Cardiac muscle cell (in vitro differentiated cells and primary cell): Measurements from ENCODE around the gene NXF1. TPM values are rescaled to one million over a fixed set of nuclear protein-coding genes. Genes with fewer than 3 reads are reported as not detected.
A peak's percentile ranks its signal among the peaks of the same experiment; 100 is the strongest.

Source experiments
- DNase-seq, 2 donors: peaks; one replicate each; pipeline versions ENCODE4 v3.0.0 to v3.0.0-alpha.2; 2010 to 2017; ENCODE audit warnings: low read depth in 1 of 2, low spot score in 1 of 2
- H3K27ac ChIP-seq: fragments of 200-600 bp; sonication (generic); 2 replicates; pipeline ENCODE4 v1.5.1; 2016
- H3K27me3 ChIP-seq: fragments of 200-600 bp; sonication (generic); 2 replicates; pipeline ENCODE4 v1.6.0; 2016; ENCODE audit warnings: control low read depth
- H3K36me3 ChIP-seq: fragments of 200-600 bp; sonication (generic); 2 replicates; pipeline ENCODE4 v1.5.1; 2016; ENCODE audit warnings: control low read depth
- H3K4me1 ChIP-seq: fragments of 200-600 bp; sonication (generic); 2 replicates; pipeline ENCODE4 v1.8.1; 2017; ENCODE audit warnings: low read depth, mild to moderate bottlenecking, mixed run types
- H3K4me3 ChIP-seq: fragments of 200-600 bp; sonication (generic); 2 replicates; pipeline ENCODE4 v1.5.1; 2016; ENCODE audit warnings: mild to moderate bottlenecking
- H3K9me3 ChIP-seq: fragments of 200-600 bp; sonication (generic); 2 replicates; pipeline ENCODE4 v1.5.1; 2017; ENCODE audit warnings: low read depth, mild to moderate bottlenecking, control low read depth
- polyA plus RNA-seq: library from polyadenylated mRNA; unstranded; fragments of >200 nt; fragmentation: Nextera tagmentation; extraction: Ambion mirVana; gene quantifications from 2 replicates; pipeline ENCODE4 v1.2.1, GENCODE V29; 2016
- total RNA-seq: library from RNA; depleted of rRNA; stranded (reverse); fragments of >200 nt; gene quantifications from 2 replicates; pipeline ENCODE4 v1.2.3, GENCODE V29; 2016
- TF ChIP-seq, protein P1 (sequence below): IDR thresholded peaks from 2 replicates; pipeline ENCODE4 v1.5.1; 2012; ENCODE audit warnings: low read depth, mild to moderate bottlenecking, low read length

The NXF1 gene
- total and polyA plus RNA-seq, 2 experiments from 2014 or later: 60.7 to 127 TPM

DNA sequence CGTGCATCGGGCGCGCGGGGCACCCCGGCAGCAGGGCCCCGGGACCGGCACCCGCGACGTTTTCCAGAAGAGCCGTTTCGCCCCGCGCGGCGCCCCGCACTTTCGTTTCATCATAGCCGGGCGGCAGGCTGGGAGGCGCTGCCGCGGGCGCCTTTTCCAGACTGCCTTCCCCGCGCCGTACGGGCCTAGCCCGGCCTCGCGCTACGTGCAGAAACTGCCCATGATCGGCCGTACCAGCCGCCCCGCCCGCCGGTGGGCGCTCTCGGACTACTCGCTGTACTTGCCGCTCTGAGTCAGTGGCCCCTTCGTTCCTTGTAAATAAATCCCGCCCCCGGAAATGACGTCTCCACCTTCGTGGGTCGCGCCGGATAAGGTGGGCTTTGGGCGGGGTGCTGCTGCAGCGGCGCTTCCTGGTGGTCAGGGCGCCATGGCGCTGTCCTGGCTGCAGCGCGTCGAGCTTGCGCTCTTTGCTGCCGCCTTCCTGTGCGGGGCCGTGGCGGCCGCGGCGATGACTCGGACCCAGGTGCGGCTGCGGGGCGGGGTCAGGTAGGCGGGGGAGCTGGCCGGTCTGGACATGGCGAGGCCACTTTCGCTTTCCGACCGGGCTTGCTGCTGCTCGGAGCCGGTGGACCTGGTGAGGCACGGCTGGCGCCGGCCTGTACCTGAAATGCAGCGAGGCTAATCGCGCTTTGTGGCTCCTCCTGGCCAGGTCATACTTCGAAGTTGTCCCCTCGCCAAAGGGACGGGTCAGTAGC is 18.1 kb downstream of the NXF1 start, which contains the start of gene TMEM179B:
TMEM179B (plus strand) TSS at position 398 of the 755 bp plus-strand sequence; CDS start at position 428, 30 bp downstream.
- Histone ChIP-seq H3K27me3 (no peaks in the 10 kb centered on the region), H3K27ac (peak within 1 kb of the TSS; percentile 82), H3K36me3 (peaks cover 10% of the 10 kb centered on the region), H3K9me3 (no peaks in the 10 kb centered on the region), H3K4me1 (peaks cover 10% of the 10 kb centered on the region), H3K4me3 (peak within 1 kb of the TSS; percentile 51)
- DNase-seq: peak; percentile 98 to 100
- TF ChIP-seq, protein P1, sequence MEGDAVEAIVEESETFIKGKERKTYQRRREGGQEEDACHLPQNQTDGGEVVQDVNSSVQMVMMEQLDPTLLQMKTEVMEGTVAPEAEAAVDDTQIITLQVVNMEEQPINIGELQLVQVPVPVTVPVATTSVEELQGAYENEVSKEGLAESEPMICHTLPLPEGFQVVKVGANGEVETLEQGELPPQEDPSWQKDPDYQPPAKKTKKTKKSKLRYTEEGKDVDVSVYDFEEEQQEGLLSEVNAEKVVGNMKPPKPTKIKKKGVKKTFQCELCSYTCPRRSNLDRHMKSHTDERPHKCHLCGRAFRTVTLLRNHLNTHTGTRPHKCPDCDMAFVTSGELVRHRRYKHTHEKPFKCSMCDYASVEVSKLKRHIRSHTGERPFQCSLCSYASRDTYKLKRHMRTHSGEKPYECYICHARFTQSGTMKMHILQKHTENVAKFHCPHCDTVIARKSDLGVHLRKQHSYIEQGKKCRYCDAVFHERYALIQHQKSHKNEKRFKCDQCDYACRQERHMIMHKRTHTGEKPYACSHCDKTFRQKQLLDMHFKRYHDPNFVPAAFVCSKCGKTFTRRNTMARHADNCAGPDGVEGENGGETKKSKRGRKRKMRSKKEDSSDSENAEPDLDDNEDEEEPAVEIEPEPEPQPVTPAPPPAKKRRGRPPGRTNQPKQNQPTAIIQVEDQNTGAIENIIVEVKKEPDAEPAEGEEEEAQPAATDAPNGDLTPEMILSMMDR: peak; percentile 67

DNA sequence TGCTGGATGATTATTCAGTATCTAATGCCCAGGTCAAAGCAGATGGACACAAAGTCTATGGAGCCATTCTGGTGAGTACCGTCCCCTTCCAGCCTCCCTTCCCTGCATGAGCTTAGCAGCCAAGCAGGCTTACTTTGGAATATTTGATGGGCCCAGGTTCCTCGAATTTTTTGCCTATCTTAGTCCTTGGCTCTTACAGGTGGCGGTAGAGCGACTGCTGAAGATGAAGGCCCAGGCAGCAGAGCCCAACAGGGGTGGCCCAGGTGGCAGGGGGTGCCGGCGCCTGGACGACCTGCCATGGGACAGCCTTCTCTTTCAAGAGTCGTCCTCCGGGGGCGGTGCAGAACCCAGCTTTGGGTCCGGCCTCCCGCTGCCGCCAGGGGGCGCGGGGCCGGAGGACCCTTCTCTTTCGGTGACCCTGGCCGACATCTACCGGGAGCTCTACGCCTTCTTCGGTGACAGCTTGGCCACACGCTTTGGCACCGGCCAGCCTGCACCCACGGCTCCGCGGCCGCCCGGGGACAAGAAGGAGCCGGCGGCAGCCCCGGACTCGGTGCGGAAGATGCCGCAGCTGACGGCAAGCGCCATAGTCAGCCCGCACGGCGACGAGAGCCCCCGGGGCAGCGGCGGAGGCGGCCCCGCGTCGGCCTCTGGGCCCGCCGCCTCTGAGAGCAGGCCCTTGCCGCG is 18.8 kb downstream of the NXF1 start:
- no peaks in the 10 kb centered on the region for H3K9me3 ChIP-seq
- no peaks in the 10 kb centered on the region for H3K27me3 ChIP-seq
- H3K4me1 ChIP-seq: peaks cover 10% of the 10 kb centered on the region
- H3K36me3 ChIP-seq: peaks cover 14% of the 10 kb centered on the region
- DNase-seq: peak; percentile 85 to 93
- TF ChIP-seq, protein P1: peak; percentile 98
- peak overlapping the region; percentile 82 for H3K27ac ChIP-seq
- peak overlapping the region; percentile 51 for H3K4me3 ChIP-seq

DNA sequence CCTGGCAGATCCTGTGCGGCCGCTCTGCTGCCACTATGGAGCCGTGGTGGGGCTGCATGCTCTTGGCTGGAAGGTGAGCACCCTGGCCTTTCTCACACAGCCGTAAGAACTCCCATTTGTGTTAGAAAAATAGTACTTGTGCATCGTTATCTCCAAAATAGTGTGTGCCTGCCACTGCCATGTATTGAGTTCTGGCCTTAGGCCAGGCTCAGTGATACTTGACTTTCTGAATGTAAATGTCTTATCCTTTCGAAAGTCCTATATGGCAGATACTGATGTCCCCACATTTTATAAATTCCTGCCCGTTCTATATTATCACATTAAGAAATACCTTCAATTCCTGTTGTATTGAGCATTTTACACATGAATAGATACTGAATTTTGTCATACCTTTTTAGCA is 22.5 kb downstream of the NXF1 start:
- no peak for DNase-seq
- Histone ChIP-seq H3K36me3 (peaks cover 15% of the 10 kb centered on the region), H3K27ac (no peak overlapping the region), H3K4me1 (peaks cover 4% of the 10 kb centered on the region), H3K4me3 (no peak overlapping the region), H3K27me3 (no peaks in the 10 kb centered on the region), H3K9me3 (no peaks in the 10 kb centered on the region)
- TF ChIP-seq, protein P1: no peak

DNA sequence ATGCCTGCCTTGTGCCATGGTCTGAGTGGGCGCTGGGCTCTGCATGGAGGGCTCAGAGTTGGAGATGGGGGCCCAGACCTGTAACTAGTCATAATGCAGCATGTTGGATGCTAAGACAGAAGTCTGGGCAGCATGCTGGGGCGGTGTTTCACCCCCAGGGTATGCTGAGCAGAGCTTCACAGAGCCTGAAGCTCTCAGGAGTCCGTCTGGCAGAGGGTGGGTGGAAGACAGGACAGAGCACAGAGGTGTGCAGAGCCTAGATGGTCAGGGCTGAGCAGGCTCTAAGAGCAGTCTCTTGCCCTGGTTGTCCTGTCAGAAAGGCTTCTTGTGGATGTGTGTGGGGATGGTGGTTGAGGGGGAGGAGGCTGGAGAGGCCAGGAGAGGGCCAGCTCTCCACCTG is 26.8 kb downstream of the NXF1 start:
- Histone ChIP-seq H3K4me1 (no peaks in the 10 kb centered on the region), H3K4me3 (no peak overlapping the region), H3K27ac (no peak overlapping the region), H3K9me3 (no peaks in the 10 kb centered on the region), H3K27me3 (no peaks in the 10 kb centered on the region), H3K36me3 (peaks cover 20% of the 10 kb centered on the region)
- TF ChIP-seq, protein P1: no peak
- DNase-seq: no peak

DNA sequence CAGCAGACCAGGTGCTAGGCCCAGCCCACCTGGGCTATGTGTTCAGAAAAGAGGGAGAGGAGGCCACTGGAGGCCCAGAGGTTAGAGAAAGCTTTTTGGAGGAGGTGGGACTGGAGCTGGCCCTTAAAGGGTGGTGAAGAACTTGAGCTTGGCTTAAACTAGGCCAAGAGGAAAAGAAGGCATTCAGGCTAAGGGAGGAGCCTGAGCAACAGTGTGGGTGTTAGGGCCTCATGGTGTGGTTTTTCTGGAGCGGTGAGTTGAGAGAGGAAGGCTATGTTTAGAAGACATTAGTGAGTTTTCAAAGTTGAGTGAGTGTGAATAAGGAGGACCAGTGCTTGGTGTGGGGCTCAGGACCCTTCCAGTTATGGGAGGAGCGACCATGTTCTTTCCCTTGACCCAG is 27.9 kb downstream of the NXF1 start:
- Histone ChIP-seq H3K27ac (no peak overlapping the region), H3K4me3 (no peak overlapping the region), H3K9me3 (no peaks in the 10 kb centered on the region), H3K27me3 (no peaks in the 10 kb centered on the region), H3K4me1 (no peaks in the 10 kb centered on the region), H3K36me3 (peaks cover 14% of the 10 kb centered on the region)
- no peak for DNase-seq
- TF ChIP-seq, protein P1: no peak
